CD8-positive, alpha-beta memory T cell (primary cell): ENCODE results near the gene SLC23A2. TPM values are rescaled to one million over a fixed set of nuclear protein-coding genes. Genes with fewer than 3 reads are reported as not detected.

ENCODE experiments used
- CTCF ChIA-PET: fragments of 350-600 bp; sonication (Branson Sonifier 250); formaldehyde crosslinking; loops from one replicate; lab custom pipeline; 2021; ENCODE audit warnings: antibody characterized with exemption; lab: Charles Lee
- POLR2A ChIA-PET: fragments of 350-600 bp; sonication (Branson Sonifier 250); formaldehyde crosslinking; loops from one replicate; lab custom pipeline; 2021; ENCODE audit warnings: antibody characterized with exemption; lab: Charles Lee
- DNase-seq, 5 donors: peaks; one replicate each; pipeline versions ENCODE4 v3.0.0 to v3.0.0-alpha.2; 2020 to 2022; ENCODE audit warnings: mixed read lengths in 1 of 5
- H3K27ac ChIP-seq: one replicate; pipeline ENCODE4 v1.7.0; 2013; ENCODE audit warnings: low read depth, mild to moderate bottlenecking, low read length, moderate library complexity
- H3K27me3 ChIP-seq: 2 replicates; pipeline ENCODE4 v1.7.0; 2013; ENCODE audit warnings: low read length, mild to moderate bottlenecking; ENCODE audit not compliant: insufficient read depth, poor library complexity, severe bottlenecking
- H3K36me3 ChIP-seq: 2 replicates; pipeline ENCODE4 v1.7.0; 2013; ENCODE audit warnings: mild to moderate bottlenecking, low read length, moderate library complexity; ENCODE audit not compliant: insufficient read depth
- H3K4me1 ChIP-seq: 2 replicates; pipeline ENCODE4 v1.7.0; 2013; ENCODE audit warnings: mild to moderate bottlenecking, low read length, moderate library complexity; ENCODE audit not compliant: insufficient read depth
- H3K4me3 ChIP-seq: 2 replicates; pipeline ENCODE4 v1.7.0; 2013; ENCODE audit warnings: mild to moderate bottlenecking, low read length
- H3K9me3 ChIP-seq: 2 replicates; pipeline ENCODE4 v1.7.0; 2013; ENCODE audit warnings: mild to moderate bottlenecking, low read length
- H3K27ac Mint-ChIP-seq, 8 donors: one replicate each; pipeline ENCODE4 v1.8.0; 2020 to 2021; ENCODE audit warnings: mixed read lengths in 8 of 8, mild to moderate bottlenecking in 6 of 8, inconsistent platforms in 3 of 8, moderate library complexity in 3 of 8
- H3K27me3 Mint-ChIP-seq, 2 donors: one replicate each; pipeline ENCODE4 v1.8.0; 2020 to 2021; ENCODE audit warnings: mixed read lengths in 2 of 2, mild to moderate bottlenecking in 1 of 2, moderate library complexity in 1 of 2
- H3K36me3 Mint-ChIP-seq, 3 donors: one replicate each; pipeline ENCODE4 v1.8.0; 2020 to 2021; ENCODE audit warnings: mixed read lengths in 3 of 3, inconsistent platforms in 1 of 3, mild to moderate bottlenecking in 1 of 3
- H3K4me1 Mint-ChIP-seq, 3 donors: one replicate each; pipeline ENCODE4 v1.8.0; 2020 to 2021; ENCODE audit warnings: mixed read lengths in 3 of 3, inconsistent platforms in 1 of 3, mild to moderate bottlenecking in 1 of 3
- H3K4me3 Mint-ChIP-seq, 7 donors: one replicate each; pipeline ENCODE4 v1.8.0; 2020 to 2021; ENCODE audit warnings: mixed read lengths in 7 of 7, mild to moderate bottlenecking in 6 of 7, moderate library complexity in 4 of 7, inconsistent platforms in 2 of 7
- H3K9me3 Mint-ChIP-seq, 5 donors: one replicate each; pipeline ENCODE4 v1.8.0; 2020 to 2022; ENCODE audit warnings: mixed read lengths in 5 of 5, mild to moderate bottlenecking in 3 of 5, moderate library complexity in 2 of 5, inconsistent platforms in 1 of 5
- polyA plus RNA-seq: library from polyadenylated mRNA; unstranded; fragments of 300-500 nt; fragmentation: Illumina TruSeq; gene quantifications from one replicate; pipeline ENCODE4 v1.2.3, GENCODE V29; 2021
- total RNA-seq, 2 experiments: library from RNA; stranded (reverse); gene quantifications; one replicate each; pipeline ENCODE4 v1.2.3, GENCODE V29; 2021

Gene SLC23A2
- total and polyA plus RNA-seq, 3 experiments from 2014 or later: 6.7 to 24.3 (median 20.6) TPM

GRCh38 chr20:4913147-4913546 is 88.2 kb downstream of the SLC23A2 start:
- Mint-ChIP-seq H3K27ac (peak overlapping the region in 1 of 8 donors; percentile 34), H3K9me3 (no peaks in the 10 kb centered on the region), H3K4me3 (no peak overlapping the region), H3K27me3 (no peaks in the 10 kb centered on the region), H3K4me1 (peaks cover 21 to 24% (median 22%) of the 10 kb centered on the region in 3 donors), H3K36me3 (peaks cover 3 to 25% (median 3%) of the 10 kb centered on the region in 3 donors)
- Histone ChIP-seq H3K9me3 (no peaks in the 10 kb centered on the region), H3K27ac (no peak overlapping the region), H3K4me3 (no peak overlapping the region), H3K27me3 (no peaks in the 10 kb centered on the region), H3K4me1 (peaks cover 4% of the 10 kb centered on the region), H3K36me3 (no peaks in the 10 kb centered on the region)
- POLR2A ChIA-PET: no interaction called here
- DNase-seq: no peak
- CTCF ChIA-PET: no interaction called here

GRCh38 chr20:4912380-4913142 is 88.7 kb downstream of the SLC23A2 start:
- Mint-ChIP-seq H3K27me3 (no peaks in the 10 kb centered on the region), H3K4me3 (peak overlapping the region in 1 of 7 donors; percentile 35), H3K36me3 (peaks cover 3 to 28% (median 7%) of the 10 kb centered on the region in 3 donors), H3K27ac (peak overlapping the region in 4 of 8 donors; percentile 1 to 61 (median 29)), H3K4me1 (peaks cover 19 to 24% (median 21%) of the 10 kb centered on the region in 3 donors), H3K9me3 (no peaks in the 10 kb centered on the region)
- Histone ChIP-seq H3K4me1 (peaks cover 4% of the 10 kb centered on the region), H3K9me3 (no peaks in the 10 kb centered on the region), H3K27ac (no peak overlapping the region), H3K27me3 (no peaks in the 10 kb centered on the region), H3K36me3 (no peaks in the 10 kb centered on the region), H3K4me3 (no peak overlapping the region)
- CTCF ChIA-PET: no interaction called here
- POLR2A ChIA-PET: interaction anchor here (0.5 to 0.7 kb wide), 2 partner anchors 180 to 275 kb away, joined by 6 to 8 read pairs; no protein-coding TSS in a partner anchor
- DNase-seq: no peak

GRCh38 chr20:4910951-4911350 is 90.4 kb downstream of the SLC23A2 start:
- peak overlapping the region in 2 of 8 donors; percentile 23 to 55 for H3K27ac Mint-ChIP-seq

DNA sequence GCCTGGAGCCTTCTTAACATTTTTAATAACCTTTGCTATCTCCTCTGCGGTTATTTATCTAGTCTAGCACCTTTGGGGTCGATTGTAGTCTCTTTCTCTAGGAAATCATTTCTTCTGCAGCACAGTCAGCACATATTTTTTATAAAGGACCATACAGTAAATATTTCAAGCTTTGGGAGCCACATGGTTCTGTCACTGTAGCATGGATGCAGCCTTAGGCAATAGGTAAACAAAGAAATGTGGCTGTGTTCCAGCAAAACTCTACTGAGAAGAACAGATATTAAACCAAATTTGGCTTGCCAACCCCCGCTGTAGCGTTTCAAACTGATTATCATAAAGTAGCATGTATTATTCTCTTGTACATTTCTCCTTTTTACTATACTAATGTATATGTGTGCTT is 95.7 kb downstream of the SLC23A2 start:
- H3K4me1 Mint-ChIP-seq: peaks cover 0 to 6% (median 3%) of the 10 kb centered on the region in 3 donors
- H3K27ac ChIP-seq: no peak overlapping the region
- POLR2A ChIA-PET: no interaction called here
- CTCF ChIA-PET: interaction anchor here (1.0 kb wide), 1 partner anchor 33 kb away, joined by 4 read pairs; no protein-coding TSS in a partner anchor
- H3K36me3 ChIP-seq: peaks cover 12% of the 10 kb centered on the region
- no peak for DNase-seq
- H3K4me1 ChIP-seq: no peaks in the 10 kb centered on the region
- no peak overlapping the region for H3K4me3 Mint-ChIP-seq
- H3K9me3 Mint-ChIP-seq: no peaks in the 10 kb centered on the region
- H3K27ac Mint-ChIP-seq: no peak overlapping the region
- H3K27me3 ChIP-seq: no peaks in the 10 kb centered on the region
- H3K4me3 ChIP-seq: no peak overlapping the region
- no peaks in the 10 kb centered on the region for H3K9me3 ChIP-seq
- H3K27me3 Mint-ChIP-seq: no peaks in the 10 kb centered on the region
- peaks cover 6 to 45% (median 10%) of the 10 kb centered on the region in 3 donors for H3K36me3 Mint-ChIP-seq

More at GRCh38 chr20:4910951-4911350, 90.4 kb downstream of the SLC23A2 start:
- peaks cover 16 to 21% (median 21%) of the 10 kb centered on the region in 3 donors for H3K4me1 Mint-ChIP-seq
- H3K27me3 Mint-ChIP-seq: no peaks in the 10 kb centered on the region
- ChIA-PET CTCF (no interaction called here), POLR2A (no interaction called here)
- H3K36me3 Mint-ChIP-seq: peaks cover 3 to 26% (median 7%) of the 10 kb centered on the region in 3 donors
- no peak for DNase-seq
- H3K4me3 ChIP-seq: no peak overlapping the region
- no peak overlapping the region for H3K4me3 Mint-ChIP-seq
- H3K9me3 Mint-ChIP-seq: no peaks in the 10 kb centered on the region
- H3K36me3 ChIP-seq: no peaks in the 10 kb centered on the region
- H3K27me3 ChIP-seq: no peaks in the 10 kb centered on the region
- H3K9me3 ChIP-seq: no peaks in the 10 kb centered on the region
- peaks cover 4% of the 10 kb centered on the region for H3K4me1 ChIP-seq
- no peak overlapping the region for H3K27ac ChIP-seq

- ChIA-PET POLR2A (no interaction called here), CTCF (no interaction called here)
- H3K36me3 ChIP-seq: peaks cover 12% of the 10 kb centered on the region
- no peaks in the 10 kb centered on the region for H3K9me3 ChIP-seq
- no peak overlapping the region for H3K27ac ChIP-seq
- Mint-ChIP-seq H3K4me3 (no peak overlapping the region), H3K27me3 (no peaks in the 10 kb centered on the region), H3K36me3 (peaks cover 6 to 47% (median 9%) of the 10 kb centered on the region in 3 donors), H3K4me1 (peaks cover 0 to 6% (median 3%) of the 10 kb centered on the region in 3 donors), H3K27ac (no peak overlapping the region), H3K9me3 (no peaks in the 10 kb centered on the region)
- no peak for DNase-seq
- no peaks in the 10 kb centered on the region for H3K27me3 ChIP-seq
- H3K4me1 ChIP-seq: no peaks in the 10 kb centered on the region
- no peak overlapping the region for H3K4me3 ChIP-seq
Measured at GRCh38 chr20:4905195-4905594, 96.1 kb downstream of the SLC23A2 start.

GRCh38 chr20:4904127-4904860 is 97.0 kb downstream of the SLC23A2 start:
- CTCF ChIA-PET: no interaction called here
- H3K27me3 ChIP-seq: no peaks in the 10 kb centered on the region
- POLR2A ChIA-PET: no interaction called here
- H3K27ac ChIP-seq: no peak overlapping the region
- H3K4me3 ChIP-seq: no peak overlapping the region
- no peaks in the 10 kb centered on the region for H3K9me3 ChIP-seq
- H3K27ac Mint-ChIP-seq: peak overlapping the region in 2 of 8 donors; percentile 4 to 68
- no peak for DNase-seq
- no peaks in the 10 kb centered on the region for H3K9me3 Mint-ChIP-seq
- H3K4me1 ChIP-seq: no peaks in the 10 kb centered on the region
- H3K36me3 Mint-ChIP-seq: peaks cover 6 to 54% (median 9%) of the 10 kb centered on the region in 3 donors
- H3K4me1 Mint-ChIP-seq: peaks cover 0 to 6% (median 3%) of the 10 kb centered on the region in 3 donors
- H3K4me3 Mint-ChIP-seq: no peak overlapping the region
- H3K27me3 Mint-ChIP-seq: no peaks in the 10 kb centered on the region
- peaks cover 12% of the 10 kb centered on the region for H3K36me3 ChIP-seq

DNA sequence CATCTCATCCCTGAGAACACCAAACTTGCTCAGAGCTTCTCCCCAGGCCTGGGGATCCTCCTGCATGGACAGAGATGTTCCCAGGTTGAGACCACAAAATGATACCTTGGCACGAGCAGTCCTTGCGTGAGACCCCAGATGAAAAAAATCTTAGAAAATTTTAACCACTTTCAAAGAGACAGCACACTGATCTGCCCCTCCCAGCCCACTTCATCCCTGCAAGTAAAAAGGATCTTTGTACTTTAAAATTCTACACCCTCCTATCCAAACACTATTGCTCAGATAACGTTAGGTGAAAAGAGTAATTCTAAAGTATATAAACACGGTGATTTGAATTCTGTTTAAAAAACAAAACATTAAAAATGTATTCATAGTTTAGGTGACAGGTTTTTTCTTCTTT is 98.5 kb downstream of the SLC23A2 start:
- no peaks in the 10 kb centered on the region for H3K27me3 Mint-ChIP-seq
- peaks cover 11 to 62% (median 15%) of the 10 kb centered on the region in 3 donors for H3K36me3 Mint-ChIP-seq
- no peak for DNase-seq
- Histone ChIP-seq H3K4me1 (no peaks in the 10 kb centered on the region), H3K27me3 (no peaks in the 10 kb centered on the region), H3K4me3 (no peak overlapping the region), H3K27ac (no peak overlapping the region), H3K9me3 (no peaks in the 10 kb centered on the region), H3K36me3 (peaks cover 12% of the 10 kb centered on the region)
- H3K4me1 Mint-ChIP-seq: peaks cover 0 to 6% (median 3%) of the 10 kb centered on the region in 3 donors
- H3K27ac Mint-ChIP-seq: peak overlapping the region in 1 of 8 donors; percentile 36
- H3K4me3 Mint-ChIP-seq: no peak overlapping the region
- H3K9me3 Mint-ChIP-seq: no peaks in the 10 kb centered on the region
- CTCF ChIA-PET: no interaction called here
- POLR2A ChIA-PET: no interaction called here
